K562 (cell line): Measurements from ENCODE around the gene ZNF687. TPM values are rescaled to one million over a fixed set of nuclear protein-coding genes. Genes with fewer than 3 reads are reported as not detected.

Experiments
- ELF1 ChIP-seq: fragments of 200-800 bp; sonication (Bioruptor generic); IDR thresholded peaks from 2 replicates; pipeline ENCODE4 v1.6.1; 2016; ENCODE audit warnings: missing genetic modification characterization, missing compliant biosample characterization
- FOXP1 ChIP-seq: sonication (generic); formaldehyde crosslinking; IDR thresholded peaks from 2 replicates; pipeline ENCODE4 v1.8.0; 2022; ENCODE audit warnings: mild to moderate bottlenecking, missing genetic modification reagents
- IRF1 ChIP-seq: sonication (generic); formaldehyde crosslinking; IDR thresholded peaks from 2 replicates; pipeline ENCODE4 v1.8.0; 2022; ENCODE audit warnings: missing genetic modification reagents, mild to moderate bottlenecking, borderline replicate concordance
- L3MBTL2 ChIP-seq: fragments of 450-650 bp; IDR thresholded peaks from 2 replicates; pipeline ENCODE4 v1.6.1; 2016; ENCODE audit warnings: mild to moderate bottlenecking, moderate library complexity
- NFIX ChIP-seq: fragments of 250-450 bp; sonication (Bioruptor Pico); IDR thresholded peaks from 2 replicates; pipeline ENCODE4 v1.4.0; 2020; ENCODE audit warnings: low read depth, mild to moderate bottlenecking, moderate library complexity
- NR4A1 ChIP-seq, 2 experiments: fragments of 250-450 bp in 1 of 2; fragments of 450-650 bp in 1 of 2; sonication (Bioruptor Pico) in 1 of 2; IDR thresholded peaks; 2 replicates each; pipeline versions ENCODE4 v1.4.0 to v1.6.1; 2016 to 2020; ENCODE audit warnings: mild to moderate bottlenecking in 2 of 2, missing compliant biosample characterization in 1 of 2, missing genetic modification characterization in 1 of 2, moderate library complexity in 1 of 2
- NUFIP1 ChIP-seq: fragments of 450-650 bp; IDR thresholded peaks from 2 replicates; pipeline ENCODE4 v1.6.1; 2018; ENCODE audit not compliant: partially characterized antibody
- PHF21A ChIP-seq: fragments of 450-650 bp; IDR thresholded peaks from 2 replicates; pipeline ENCODE4 v1.6.1; 2017; ENCODE audit warnings: low read depth, borderline replicate concordance
- TAL1 ChIP-seq: fragments of 450-650 bp; IDR thresholded peaks from 2 replicates; pipeline ENCODE4 v1.6.1; 2016; ENCODE audit warnings: mild to moderate bottlenecking
- ZBTB12 ChIP-seq: fragments of 250-450 bp; sonication (Bioruptor Pico); IDR thresholded peaks from 2 replicates; pipeline ENCODE4 v1.4.0; 2020
- ZFPM2 ChIP-seq: fragments of 250-450 bp; sonication (Bioruptor Pico); IDR thresholded peaks from 2 replicates; pipeline ENCODE4 v1.5.1; 2022; ENCODE audit warnings: mild to moderate bottlenecking
- ZNF436 ChIP-seq: fragments of 250-450, 450-650 bp; sonication (Bioruptor Pico); formaldehyde crosslinking; IDR thresholded peaks from 2 replicates; pipeline ENCODE4 v1.7.0; 2020; ENCODE audit warnings: mild to moderate bottlenecking
- ZNF766 ChIP-seq: fragments of 200-800 bp; sonication (Bioruptor generic); conservative IDR thresholded peaks from 2 replicates; pipeline ENCODE4 v1.6.1; 2016; ENCODE audit warnings: missing genetic modification characterization, missing compliant biosample characterization
- ZSCAN29 ChIP-seq: fragments of 450-650 bp; IDR thresholded peaks from 2 replicates; pipeline ENCODE4 v1.6.1; 2017
- polyA plus RNA-seq, 8 experiments: library from polyadenylated mRNA; depleted of rRNA in 4 of 8; stranded (reverse) in 5 of 8; unstranded in 3 of 8; fragments of >200 nt; fragmentation: Nextera tagmentation in 2 of 8; fragmentation: Illumina TruSeq in 1 of 8; extraction: Ambion mirVana in 2 of 8; extraction: Trizol in 1 of 8; gene quantifications; 2 replicates each; pipeline versions ENCODE4 v1.2.1 to v1.2.3, GENCODE V29; 2011 to 2014; ENCODE audit warnings: inconsistent platforms in 1 of 8, missing spikeins in 1 of 8
- total RNA-seq, 7 experiments: library from RNA; depleted of rRNA in 6 of 7; stranded (reverse); fragments of >200 nt in 6 of 7; fragmentation: Illumina TruSeq in 2 of 7; extraction: Trizol in 2 of 7; gene quantifications; 2 replicates each; pipeline versions ENCODE4 v1.2.1 to v1.2.3, GENCODE V29; 2011 to 2021; ENCODE audit warnings: low replicate concordance in 1 of 7
- TF ChIP-seq, protein P1 (sequence below): IDR thresholded peaks from 3 replicates; pipeline ENCODE4 v1.6.1; 2011; ENCODE audit warnings: borderline replicate concordance, mild to moderate bottlenecking, moderate library complexity; ENCODE audit not compliant: insufficient read length; ENCODE audit errors: extremely low read depth
- TF ChIP-seq, protein P2 (sequence below), 3 experiments: fragments of 200-800 bp in 1 of 3; sonication (Bioruptor generic) in 1 of 3; sonication (generic) in 1 of 3; formaldehyde crosslinking in 1 of 3; IDR thresholded peaks; 2 replicates each; pipeline versions ENCODE4 v1.6.1 to v1.8.0; 2016 to 2022; ENCODE audit warnings: mild to moderate bottlenecking in 2 of 3, missing compliant biosample characterization in 2 of 3, missing genetic modification characterization in 2 of 3, missing genetic modification reagents in 1 of 3

The ZNF687 gene
- total and polyA plus RNA-seq, 9 of the 15 experiments (the other 6 are each of a cell fraction or from before 2014, with no cell fraction given) = 0.13 to 26.4 (median 10.6) TPM

- TF ChIP-seq, protein P1, sequence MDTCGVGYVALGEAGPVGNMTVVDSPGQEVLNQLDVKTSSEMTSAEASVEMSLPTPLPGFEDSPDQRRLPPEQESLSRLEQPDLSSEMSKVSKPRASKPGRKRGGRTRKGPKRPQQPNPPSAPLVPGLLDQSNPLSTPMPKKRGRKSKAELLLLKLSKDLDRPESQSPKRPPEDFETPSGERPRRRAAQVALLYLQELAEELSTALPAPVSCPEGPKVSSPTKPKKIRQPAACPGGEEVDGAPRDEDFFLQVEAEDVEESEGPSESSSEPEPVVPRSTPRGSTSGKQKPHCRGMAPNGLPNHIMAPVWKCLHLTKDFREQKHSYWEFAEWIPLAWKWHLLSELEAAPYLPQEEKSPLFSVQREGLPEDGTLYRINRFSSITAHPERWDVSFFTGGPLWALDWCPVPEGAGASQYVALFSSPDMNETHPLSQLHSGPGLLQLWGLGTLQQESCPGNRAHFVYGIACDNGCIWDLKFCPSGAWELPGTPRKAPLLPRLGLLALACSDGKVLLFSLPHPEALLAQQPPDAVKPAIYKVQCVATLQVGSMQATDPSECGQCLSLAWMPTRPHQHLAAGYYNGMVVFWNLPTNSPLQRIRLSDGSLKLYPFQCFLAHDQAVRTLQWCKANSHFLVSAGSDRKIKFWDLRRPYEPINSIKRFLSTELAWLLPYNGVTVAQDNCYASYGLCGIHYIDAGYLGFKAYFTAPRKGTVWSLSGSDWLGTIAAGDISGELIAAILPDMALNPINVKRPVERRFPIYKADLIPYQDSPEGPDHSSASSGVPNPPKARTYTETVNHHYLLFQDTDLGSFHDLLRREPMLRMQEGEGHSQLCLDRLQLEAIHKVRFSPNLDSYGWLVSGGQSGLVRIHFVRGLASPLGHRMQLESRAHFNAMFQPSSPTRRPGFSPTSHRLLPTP = no peak
- TF ChIP-seq TAL1 (0 out of 2 replicates have a peak, but pooled peaks have one; percentile 12), ELF1 (peak; percentile 81), NUFIP1 (no peak), NR4A1 (CRISPR knock-in tag; IDR thresholded peaks at IDR 0.05) (0 out of 2 replicates have a peak, but pooled peaks have one; percentile 19), NR4A1 (tag; IDR thresholded peaks at IDR 0.05) (no peak), NFIX (CRISPR knock-in tag) (no peak), ZNF766 (CRISPR knock-in tag) (no peak), PHF21A (peak; percentile 97), L3MBTL2 (peak; percentile 94), FOXP1 (peak; percentile 61; the same call in 1 of the 2 replicates), ZSCAN29 (no peak), IRF1 (CRISPR knock-in tag) (peak; percentile 49; the same call in 1 of the 2 replicates), ZBTB12 (peak; percentile 67; the same call in 1 of the 2 replicates), ZNF436 (CRISPR knock-in tag) (no peak), ZFPM2 (CRISPR knock-in tag) (peak; percentile 69; the same call in 1 of the 2 replicates)
- TF ChIP-seq, protein P2, sequence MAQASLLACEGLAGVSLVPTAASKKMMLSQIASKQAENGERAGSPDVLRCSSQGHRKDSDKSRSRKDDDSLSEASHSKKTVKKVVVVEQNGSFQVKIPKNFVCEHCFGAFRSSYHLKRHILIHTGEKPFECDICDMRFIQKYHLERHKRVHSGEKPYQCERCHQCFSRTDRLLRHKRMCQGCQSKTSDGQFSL (CRISPR knock-in tag; IDR thresholded peaks at IDR 0.05) = peak; percentile 100
- TF ChIP-seq, protein P2 (tag; IDR thresholded peaks at IDR 0.05) = peak in 1 of 2 experiments; percentile 99; a peak in 2 of 4 replicates
Observed at GRCh38 chr1:151281225-151281968, 702 bp upstream of the ZNF687 start (continued).
